Erythroblast (primary cell): Measurements from ENCODE around the gene NDOR1.

Source experiments
- GATA1 ChIP-seq: IDR thresholded peaks from 2 replicates; pipeline ENCODE4 v1.6.1; 2011; ENCODE audit warnings: low read depth, mild to moderate bottlenecking, control low read depth, low read length, moderate library complexity
- POLR2A ChIP-seq: IDR thresholded peaks from 2 replicates; pipeline ENCODE4 v1.6.1; 2011; ENCODE audit warnings: mild to moderate bottlenecking, low read length

- TF ChIP-seq POLR2A (no peak), GATA1 (no peak)
Measured at GRCh38 chr9:137193771-137194170, 11.7 kb upstream of the NDOR1 start.
